Measurements from ENCODE around the gene PRR22.

Gene PRR22

GRCh38 chr19:5784581-5785147, at the start of gene PRR22:
Gene PRR22, minus strand, starts transcription at chr19:5784746. Its CDS starts 86 bp downstream, at chr19:5784660.
- no peak for DNase-seq

DNA sequence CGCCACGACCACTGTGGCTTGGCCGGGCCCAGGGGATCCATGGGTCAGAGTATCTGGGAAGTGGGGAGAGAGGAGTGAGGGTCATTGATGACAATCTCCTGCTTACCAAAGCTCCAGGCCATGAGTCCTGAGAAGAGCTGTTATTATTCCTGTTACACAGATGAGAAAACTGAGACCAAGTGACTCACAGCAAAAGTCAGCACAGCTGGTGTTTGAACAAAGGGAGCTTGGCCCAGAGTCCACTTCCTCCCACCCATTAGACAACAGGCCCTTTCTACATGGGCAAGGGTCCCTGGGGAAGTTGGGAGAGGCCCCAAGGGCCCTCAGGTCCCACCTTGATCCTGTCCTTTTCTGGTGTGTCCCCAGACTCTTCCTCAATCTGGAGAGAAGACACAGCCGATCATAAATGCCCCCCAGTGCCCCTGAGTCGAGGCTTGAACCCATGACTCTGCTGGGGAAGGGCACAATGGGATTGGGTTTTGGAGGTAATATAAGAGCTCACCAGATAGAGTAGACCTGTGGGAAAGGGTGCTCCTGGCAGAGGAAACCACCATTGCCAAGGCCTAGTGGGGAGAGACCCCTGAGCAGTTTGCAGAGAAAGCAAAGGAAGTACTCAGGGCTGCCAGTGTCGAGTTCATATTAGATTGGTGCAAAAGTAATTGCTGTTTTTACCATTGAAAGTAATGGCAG, 48.1 kb upstream of the PRR22 start:
- DNase-seq: no peak

DNA sequence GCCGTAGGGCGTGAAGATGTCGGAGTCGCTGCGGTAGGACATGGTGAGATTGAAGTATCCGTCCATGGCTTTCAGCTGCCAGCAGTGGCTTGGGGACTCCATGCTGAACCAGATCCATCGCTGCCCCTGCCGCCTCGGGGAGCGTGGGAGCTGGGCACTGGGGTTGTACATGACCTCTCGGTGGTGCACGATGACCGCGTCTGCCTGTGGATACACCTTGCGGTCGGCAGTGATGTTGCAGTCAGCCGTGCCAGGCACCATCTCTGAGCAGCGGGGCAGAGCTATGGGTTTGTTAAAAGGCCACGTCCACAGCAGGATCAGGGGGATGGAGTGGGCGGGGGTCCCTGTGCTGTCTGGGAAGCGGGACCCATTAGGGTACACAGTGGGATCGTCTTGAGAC, 47.5 kb upstream of the PRR22 start:
- no peak for DNase-seq

DNA sequence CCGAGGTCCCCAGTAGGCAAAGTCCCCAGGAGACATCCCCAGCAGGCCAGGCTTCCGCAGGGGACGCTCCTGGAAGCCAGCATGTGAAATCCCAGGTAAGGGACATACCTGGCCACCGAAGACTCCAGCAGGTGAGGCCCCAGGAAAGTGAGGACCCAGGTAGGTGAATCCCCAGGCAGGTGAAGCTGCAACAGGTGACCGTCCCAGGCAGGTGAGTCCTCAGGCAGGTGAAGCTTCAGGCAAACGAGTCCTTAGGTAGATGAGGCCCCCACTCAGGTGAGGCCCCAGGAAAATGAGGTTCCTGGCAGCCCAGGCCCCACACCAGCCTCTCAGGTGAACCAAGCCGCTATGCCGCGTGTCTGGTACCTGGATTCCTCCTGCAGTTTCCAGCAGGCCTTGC, 46.6 kb upstream of the PRR22 start:
- DNase-seq: no peak

DNA sequence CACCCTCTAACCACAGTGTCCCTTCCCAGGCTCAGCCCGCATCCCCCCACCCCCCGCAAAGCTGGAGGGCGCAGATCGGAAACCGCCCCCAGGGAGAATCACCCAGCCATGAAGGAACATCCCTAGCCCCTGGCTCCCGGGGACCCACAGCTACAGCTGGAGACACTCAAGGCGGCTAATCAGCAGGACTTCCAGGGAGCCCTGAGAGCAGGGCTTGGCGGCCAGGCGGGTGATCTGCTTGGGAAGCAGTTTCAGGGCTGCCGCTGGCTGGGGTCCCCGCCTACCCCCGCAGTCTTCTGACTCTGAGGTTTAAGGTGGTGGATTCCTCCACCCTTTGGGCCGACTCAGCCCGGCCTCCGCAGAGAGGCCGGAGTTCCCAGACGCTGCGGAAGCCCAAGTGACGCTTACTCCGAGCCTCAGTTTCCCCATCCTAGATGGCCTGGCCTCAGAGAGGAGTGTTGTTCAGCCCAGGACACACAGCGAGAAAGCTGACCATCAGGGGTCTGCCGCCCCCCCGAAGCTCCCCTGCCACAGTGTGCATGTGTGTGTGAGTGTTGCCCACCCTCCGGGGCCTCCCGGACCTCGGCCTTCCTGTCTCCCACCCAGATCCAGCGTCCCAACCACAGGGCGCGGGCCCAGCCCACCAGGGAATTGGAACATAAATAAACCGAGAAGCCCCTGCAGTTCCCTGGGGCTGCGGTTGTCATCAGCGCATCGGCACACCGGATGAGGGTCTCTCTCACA, 45.2 kb upstream of the PRR22 start:
- no peak for DNase-seq

DNA sequence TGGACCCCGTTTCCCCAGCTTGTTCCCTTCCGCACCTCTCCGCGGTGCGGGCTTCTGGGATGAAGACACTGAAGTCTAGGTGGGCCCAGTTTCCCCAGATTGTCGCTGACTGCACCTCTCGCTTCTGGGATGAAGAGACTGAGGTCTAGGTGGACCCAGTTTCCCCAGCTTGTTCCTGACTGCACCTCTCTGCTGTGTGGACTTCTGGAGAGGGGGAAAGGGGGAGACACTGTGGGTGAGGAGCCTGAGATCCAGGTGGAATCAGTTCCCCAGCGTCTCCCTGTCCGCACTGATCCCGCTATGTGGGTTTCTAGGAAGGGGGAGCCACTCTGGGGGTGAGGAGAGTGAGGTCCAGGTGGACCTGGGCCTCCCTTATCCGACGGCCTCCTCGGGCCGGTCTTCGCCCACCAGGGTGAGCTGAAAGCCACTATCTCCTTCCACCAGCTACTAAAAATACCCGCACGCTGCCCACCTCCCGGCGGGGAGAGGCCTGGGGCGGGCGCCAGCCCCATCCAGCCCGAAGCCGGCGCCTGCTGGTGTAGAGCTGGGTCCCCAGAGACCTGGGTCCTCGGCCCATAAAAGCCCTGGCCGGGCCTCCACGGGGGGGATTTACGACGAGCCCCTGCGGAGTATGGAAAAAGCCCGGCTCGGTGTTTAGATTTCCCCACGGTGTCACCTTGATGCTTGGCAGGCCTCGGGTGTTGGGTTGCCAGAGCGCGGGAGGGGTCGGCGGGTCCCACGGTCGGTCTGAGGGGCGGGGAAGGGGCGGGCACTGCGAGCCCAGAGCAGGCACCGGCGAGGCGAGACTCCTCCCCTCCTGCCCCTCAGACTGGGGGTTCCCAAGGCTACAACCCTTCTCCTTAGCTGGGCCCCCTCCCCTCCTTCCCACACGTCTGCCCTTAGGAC, 44.4 kb upstream of the PRR22 start:
- peak in 3 of 6 experiments; percentile 6 to 31 (median 8) for DNase-seq

GRCh38 chr19:5827891-5828660, 43.5 kb upstream of the PRR22 start:
- DNase-seq: peak; percentile 87 to 96 (median 92)

DNA sequence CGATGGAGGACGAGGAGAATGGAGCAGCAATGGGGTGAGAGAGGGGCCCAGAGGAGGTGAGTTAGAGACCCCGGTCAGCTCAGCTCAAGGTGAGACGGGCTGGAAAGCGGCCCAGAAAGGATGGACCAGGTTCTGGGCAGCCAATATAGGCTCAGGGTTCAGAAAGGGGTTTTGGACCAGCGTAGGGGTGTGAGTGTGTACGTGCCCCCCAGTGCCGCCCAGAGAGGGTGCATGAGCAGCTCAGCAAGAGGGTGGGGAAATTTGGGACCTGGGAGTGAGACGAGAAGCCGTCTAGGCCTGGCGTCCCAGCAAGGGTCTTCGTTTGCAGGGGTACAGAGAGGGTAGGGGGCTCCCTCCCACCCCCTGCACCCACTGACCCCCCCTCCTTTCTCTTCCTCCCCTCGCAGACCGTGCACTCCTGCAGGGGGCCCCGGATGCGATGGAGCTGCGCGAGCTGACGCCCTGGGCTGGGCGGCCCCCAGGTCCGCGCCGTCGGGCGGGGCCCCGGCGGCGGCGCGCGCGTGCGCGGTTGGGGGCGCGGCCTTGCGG, 42.9 kb upstream of the PRR22 start:
- DNase-seq: no peak

DNA sequence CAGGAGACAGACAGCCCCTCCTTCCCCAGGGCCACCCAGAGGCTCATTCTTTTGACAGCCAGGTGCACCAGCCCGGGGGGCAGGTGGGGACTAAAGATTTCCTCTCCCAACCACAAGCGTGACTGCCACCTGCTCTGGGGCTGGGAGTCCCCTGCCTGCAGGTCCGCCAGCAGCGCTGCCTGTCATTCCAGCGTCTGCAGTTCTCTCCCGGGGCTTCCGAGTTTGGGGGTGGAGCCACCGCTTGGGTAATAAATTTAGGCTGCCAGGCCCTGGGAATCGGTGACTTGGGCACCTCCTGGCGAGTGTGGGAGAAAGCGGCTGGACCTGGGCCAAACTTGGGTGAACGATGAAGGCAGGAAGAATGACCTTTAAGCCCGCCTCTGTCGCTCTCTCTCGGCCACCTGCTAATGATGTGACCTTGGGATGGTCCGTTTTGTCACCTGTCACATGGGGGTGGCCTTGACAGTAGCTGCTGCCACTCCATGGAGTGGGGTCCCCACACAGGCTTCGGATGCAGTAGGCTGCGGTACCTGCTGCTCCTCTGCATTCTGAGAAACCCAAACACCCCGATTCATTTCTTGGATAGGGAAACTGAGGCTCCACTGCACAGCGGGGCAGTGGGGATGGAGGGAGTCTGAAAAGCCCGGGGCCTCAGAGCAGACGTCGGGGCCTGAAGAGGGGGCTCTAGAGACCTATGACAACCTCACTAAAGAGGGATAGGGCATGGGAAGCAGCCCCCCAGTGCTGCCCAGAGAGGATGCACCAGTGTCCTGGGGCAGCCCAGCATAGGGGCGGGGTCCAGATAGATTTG, 42.2 kb upstream of the PRR22 start:
- DNase-seq: peak in 5 of 6 experiments; percentile 10 to 37 (median 17)

DNA sequence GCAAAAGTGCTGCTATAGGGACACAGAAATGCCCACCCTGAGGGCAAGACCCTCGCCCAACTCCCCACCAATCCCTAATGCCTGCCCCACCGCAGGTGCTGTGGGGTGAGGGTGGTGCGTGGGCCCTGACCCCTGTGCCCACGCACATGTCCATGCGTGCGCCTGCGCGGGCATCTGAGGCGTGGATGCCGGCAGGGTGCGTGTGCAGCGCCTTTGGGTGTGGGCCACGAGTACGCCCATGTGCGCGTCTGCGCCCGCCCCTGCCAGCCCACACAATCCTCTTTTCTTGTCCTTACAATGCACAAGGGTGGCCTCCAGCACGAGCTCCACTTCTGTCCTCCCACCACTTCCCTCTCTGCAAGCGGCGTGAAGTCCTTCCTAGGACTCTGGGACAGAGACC, 40.6 kb upstream of the PRR22 start:
- DNase-seq: no peak

- no peak for DNase-seq
Observed at GRCh38 chr19:5824751-5825150, 40.2 kb upstream of the PRR22 start.

DNA sequence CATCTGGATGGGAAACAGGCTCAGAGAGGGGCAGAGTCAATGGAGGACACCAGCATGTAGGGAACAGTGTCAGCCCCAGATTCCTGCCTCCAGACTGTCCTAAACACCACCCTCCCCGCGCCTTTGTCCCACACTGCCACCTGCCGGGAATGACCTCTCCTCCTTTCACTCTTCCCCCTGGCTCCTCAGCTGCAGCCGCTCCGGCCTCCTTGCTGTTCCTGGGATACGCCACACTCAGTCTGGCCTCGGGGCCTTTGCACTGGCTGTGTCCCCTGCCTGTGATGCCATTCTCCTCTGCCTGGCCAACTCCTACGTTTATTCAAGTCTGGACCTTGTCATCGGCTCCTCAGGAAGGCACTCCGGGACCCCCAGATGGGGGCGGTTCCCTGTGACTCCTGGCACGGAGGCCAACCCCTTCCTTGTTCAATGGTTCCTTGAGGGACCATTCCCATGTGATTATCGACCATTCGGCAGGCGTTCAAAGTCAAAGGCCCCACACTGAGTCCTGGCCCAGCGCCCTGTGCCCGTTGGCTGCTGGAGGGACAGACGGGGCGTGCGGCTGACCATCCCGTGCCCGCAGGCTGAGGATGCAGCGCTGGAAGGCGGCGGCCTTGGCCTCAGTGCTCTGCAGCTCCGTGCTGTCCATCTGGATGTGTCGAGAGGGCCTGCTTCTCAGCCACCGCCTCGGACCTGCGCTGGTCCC, 39.2 kb upstream of the PRR22 start:
- DNase-seq: no peak

- DNase-seq: no peak
Observed at GRCh38 chr19:5822181-5822844, 37.8 kb upstream of the PRR22 start.

GRCh38 chr19:5821521-5822180, 37.1 kb upstream of the PRR22 start:
- no peak for DNase-seq

DNA sequence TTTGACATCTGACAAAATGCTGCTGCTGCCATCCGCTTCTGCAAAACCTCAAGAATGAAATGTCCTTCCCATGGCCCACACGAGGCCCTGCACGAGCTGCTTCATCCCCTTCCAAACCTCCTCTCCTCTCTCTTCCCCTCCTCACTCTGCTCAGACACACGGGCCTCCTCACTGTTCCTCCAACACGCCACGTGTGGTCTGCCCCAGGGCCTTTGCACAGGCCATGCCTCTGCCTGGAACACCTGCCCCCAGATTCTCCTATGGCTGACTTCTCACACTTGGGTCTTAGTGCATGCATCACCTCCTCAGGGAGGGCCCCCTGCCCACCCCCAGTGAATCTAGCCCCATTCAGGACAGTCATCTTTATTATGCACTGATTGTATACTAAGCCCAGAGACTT, 36.2 kb upstream of the PRR22 start:
- DNase-seq: no peak

DNA sequence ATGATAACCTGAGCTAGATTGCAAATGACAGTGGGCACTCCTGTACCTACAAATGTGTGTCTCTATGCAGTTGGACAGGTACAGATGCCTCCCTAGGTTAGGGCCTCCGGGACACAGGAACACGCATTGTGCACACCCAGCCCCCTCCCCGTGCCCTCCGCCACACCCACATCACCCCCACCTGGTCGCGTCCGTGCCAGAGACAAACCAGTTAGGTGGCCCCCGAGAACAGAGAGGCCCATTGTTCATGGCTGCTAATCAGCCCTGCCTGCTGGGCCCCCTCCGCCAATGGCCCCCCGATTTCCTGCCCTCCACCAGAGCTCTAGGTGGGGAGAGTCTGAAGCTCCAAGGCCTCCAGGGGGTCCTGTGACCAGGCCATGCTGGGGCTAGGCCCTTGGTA, 34.0 kb upstream of the PRR22 start:
- DNase-seq: no peak

DNA sequence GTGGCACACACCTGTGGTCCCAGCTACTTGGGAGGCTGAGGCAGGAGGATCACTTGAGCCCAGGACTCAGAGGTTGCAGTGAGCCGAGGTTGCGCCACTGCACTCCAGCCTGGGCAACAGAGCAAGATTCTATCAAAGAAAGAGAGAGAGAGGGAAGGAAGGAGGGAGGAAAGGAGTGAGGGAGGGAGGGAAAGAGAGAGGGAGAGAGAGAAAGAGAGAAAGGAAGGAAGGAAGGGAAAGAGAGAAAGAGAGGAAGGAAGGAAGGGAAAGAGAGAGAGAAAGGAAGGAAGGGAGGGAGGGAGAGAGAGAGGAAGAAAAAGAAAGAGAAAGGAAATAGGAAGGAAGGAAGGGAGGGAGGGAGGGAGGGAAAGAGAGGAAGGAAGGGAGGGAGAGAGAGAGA, 32.7 kb upstream of the PRR22 start:
- DNase-seq: no peak

DNA sequence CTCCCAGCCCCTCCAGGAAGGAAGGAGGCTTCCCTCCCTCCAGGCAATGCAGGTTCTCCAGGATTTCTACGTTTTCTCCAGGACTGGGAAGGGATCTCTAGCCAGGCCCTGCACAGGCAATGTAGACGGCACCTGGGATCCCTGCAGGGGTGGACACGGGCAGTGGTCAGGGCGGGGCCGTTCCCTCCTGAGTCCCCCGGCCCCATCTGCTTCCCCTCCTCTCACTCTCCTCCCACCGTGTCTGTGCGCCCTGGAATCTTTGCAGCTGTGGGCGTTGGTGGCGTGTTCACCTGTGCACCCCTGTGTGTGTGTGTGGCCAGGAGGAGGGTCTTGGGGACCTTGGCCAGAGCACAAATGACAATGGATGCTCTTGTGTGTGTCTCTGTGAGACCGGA, 30.3 kb upstream of the PRR22 start:
- no peak for DNase-seq

DNA sequence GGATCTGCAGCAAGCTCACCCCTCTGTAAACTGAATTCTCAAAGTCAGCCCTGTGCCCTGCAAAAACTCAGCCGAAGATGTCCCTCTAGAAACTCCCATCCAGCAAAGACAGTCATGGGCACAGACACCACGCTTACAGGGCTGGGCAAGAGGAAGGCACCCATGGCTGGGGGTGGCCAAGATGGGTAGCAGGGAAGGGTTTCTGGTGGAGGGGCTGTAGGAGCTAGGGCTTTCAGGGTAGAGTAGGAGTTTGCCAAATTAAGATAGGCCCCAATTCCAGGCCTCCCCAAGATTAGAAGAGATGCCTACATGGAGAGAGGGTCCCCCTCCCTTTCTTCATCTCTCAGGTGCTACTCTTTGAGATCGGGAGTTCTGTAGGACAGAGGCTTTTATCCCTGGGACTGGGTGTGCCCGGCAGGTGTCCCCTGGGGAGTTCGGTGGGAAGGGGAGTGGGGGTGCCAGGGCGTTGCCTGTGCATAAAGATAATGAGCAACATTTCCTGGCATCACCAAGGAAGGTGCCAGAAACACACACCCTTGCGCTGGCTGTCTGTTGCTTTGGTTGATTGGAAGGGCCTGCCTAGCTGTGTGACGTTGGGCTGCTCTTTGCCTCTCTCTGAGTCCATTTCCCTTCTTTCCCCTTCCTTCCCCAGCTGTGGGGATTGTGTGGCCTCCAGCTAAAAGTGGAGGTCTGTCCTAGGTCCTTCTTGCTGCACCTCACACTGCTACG, 29.7 kb upstream of the PRR22 start:
- no peak for DNase-seq
